ENCODE data around the gene GPM6B.
"Not testable (repeated sequence)": the region's sequence is repeated elsewhere in the genome, so short reads cannot be mapped to it uniquely, and the experiment has no call there.

GPM6B gene

DNA sequence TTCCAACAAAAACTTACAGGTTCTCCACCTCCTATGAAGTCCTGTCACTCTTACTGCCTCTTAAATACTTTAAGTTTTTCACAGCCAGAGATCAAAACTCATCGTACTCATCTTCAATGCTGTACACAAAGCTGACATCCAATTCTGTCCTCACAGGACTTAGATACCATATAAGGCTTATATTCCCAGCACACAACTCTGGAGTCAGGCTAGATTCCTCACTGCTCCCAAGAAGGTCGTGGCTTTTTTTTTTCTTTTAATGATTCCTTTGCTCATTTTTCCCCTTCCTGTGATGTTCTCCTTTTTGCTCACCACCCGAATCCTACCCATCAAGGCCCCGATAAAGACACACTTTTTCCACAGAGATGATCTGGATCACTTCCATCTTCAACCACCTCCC is 83.4 kb downstream of the GPM6B start:
- peak overlapping the region; percentile 97 for H3K4me3 ChIP-seq (ENCODE audit: low read depth, low read length)
- TF ChIP-seq, protein P1, sequence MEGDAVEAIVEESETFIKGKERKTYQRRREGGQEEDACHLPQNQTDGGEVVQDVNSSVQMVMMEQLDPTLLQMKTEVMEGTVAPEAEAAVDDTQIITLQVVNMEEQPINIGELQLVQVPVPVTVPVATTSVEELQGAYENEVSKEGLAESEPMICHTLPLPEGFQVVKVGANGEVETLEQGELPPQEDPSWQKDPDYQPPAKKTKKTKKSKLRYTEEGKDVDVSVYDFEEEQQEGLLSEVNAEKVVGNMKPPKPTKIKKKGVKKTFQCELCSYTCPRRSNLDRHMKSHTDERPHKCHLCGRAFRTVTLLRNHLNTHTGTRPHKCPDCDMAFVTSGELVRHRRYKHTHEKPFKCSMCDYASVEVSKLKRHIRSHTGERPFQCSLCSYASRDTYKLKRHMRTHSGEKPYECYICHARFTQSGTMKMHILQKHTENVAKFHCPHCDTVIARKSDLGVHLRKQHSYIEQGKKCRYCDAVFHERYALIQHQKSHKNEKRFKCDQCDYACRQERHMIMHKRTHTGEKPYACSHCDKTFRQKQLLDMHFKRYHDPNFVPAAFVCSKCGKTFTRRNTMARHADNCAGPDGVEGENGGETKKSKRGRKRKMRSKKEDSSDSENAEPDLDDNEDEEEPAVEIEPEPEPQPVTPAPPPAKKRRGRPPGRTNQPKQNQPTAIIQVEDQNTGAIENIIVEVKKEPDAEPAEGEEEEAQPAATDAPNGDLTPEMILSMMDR (IDR thresholded peaks at IDR 0.05; ENCODE audit: low read depth, low read length) = no peak
- TF ChIP-seq MYC (IDR thresholded peaks at IDR 0.05; ENCODE audit: low read depth, low read length) = no peak
- TF ChIP-seq, protein P2, sequence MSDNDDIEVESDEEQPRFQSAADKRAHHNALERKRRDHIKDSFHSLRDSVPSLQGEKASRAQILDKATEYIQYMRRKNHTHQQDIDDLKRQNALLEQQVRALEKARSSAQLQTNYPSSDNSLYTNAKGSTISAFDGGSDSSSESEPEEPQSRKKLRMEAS (IDR thresholded peaks at IDR 0.05; ENCODE audit: low read depth, low read length) = no peak
- no peak for TF ChIP-seq POLR2A (IDR thresholded peaks at IDR 0.05; ENCODE audit: extremely low read depth, insufficient read length)
- no peak for DNase-seq (ENCODE audit: low read depth)

DNA sequence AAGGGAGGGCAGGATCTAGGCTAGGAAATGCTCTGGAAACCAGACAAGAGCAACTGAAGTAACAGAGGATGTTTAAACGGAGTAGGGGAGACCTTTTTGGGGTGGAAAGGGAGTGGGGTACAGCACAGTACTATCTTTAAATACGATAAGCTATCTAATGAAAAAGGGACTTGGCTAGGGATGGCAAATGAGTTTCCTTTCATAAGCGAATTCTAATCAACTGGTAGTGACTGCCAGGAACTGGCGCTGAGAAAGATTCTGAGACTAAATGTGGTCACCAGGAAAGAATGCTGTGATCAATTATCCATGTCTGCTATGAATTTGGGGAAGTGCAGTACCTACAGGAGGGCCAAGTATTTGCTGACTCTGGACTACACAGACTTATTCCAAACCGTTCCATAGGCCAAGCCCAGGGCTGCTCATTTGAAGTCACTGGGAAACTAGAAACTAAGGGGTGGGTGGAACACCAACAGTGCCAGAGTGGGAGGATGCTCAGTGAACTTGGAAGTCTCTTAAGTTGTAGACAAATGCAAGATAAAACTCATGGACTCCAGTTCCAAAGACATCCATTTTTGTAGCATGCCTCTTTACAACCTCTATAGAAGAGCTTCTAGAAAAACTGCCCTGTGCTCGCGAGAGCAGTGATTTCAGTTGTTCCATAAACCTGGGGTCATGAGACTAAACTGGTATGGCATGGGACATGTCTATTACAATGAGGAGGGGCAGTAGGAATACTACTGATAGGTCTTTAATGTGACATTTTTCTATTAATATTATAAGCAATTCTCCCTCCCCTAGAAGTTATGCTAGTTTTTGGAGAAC is 84.4 kb downstream of the GPM6B start:
- no peak for DNase-seq (ENCODE audit: low read depth)
- TF ChIP-seq POLR2A (IDR thresholded peaks at IDR 0.05; ENCODE audit: extremely low read depth, insufficient read length) (no peak), MYC (IDR thresholded peaks at IDR 0.05; ENCODE audit: low read depth, low read length) (no peak)
- TF ChIP-seq, protein P1 (IDR thresholded peaks at IDR 0.05; ENCODE audit: low read depth, low read length) = no peak
- TF ChIP-seq, protein P2 (IDR thresholded peaks at IDR 0.05; ENCODE audit: low read depth, low read length) = no peak
- peak overlapping the region; percentile 97 for H3K4me3 ChIP-seq (ENCODE audit: low read depth, low read length)

DNA sequence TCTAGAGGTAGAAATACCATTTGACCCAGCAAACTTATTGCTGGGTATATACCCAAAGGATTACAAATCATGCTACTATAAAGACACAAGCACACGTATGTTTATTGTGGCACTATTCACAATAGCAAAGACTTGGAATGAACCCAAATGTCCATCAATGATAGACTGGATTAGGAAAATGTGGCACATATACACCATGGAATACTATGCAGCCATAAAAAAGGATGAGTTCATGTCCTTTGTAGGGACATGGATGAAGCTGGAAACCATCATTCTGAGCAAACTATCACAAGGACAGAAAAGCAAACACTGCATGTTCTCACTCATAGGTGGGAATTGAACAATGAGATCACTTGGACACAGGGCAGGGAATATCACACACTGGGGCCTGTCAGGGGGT is 86.4 kb downstream of the GPM6B start:
- not testable (repeated sequence) for H3K4me3 ChIP-seq (ENCODE audit: low read depth, low read length); DNase-seq (ENCODE audit: low read depth)

DNA sequence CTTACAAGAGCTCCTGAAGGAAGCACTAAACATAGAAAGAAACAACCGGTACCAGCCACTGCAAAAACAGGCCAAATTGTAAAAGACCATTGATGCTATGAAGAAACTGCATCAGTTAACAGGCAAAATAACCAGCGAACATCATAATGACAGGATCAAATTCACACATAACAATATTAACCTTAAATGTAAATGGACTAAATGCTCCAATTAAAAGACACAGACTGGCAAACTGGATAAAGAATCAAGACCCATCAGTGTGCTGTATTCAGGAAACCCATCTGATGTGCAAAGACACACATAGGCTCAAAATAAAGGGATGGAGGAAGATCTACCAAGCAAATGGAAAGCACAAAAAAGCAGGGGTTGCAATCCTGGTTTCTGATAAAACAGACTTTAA is 90.3 kb downstream of the GPM6B start:
- H3K4me3 ChIP-seq (ENCODE audit: low read depth, low read length); DNase-seq (ENCODE audit: low read depth): not testable (repeated sequence)

DNA sequence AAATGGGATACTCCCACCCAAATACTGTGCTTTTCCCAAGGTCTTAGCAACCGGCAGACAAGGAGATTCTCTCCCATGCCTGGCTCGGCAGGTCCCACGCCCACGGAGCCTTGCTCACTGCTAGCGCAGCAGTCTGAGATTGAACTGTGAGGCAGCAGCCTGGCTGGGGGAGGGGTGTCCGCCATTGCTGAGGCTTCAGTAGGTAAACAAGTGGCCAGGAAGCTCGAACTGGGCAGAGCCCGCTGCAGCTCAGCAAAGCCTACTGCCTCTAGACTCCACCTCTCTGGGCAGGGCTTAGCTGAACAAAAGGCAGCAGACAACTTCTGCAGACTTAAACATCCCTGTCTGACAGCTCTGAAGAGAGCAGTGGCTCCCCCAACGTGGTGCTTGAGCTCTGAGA is 92.0 kb downstream of the GPM6B start:
- not testable (repeated sequence) for H3K4me3 ChIP-seq (ENCODE audit: low read depth, low read length); DNase-seq (ENCODE audit: low read depth)

DNA sequence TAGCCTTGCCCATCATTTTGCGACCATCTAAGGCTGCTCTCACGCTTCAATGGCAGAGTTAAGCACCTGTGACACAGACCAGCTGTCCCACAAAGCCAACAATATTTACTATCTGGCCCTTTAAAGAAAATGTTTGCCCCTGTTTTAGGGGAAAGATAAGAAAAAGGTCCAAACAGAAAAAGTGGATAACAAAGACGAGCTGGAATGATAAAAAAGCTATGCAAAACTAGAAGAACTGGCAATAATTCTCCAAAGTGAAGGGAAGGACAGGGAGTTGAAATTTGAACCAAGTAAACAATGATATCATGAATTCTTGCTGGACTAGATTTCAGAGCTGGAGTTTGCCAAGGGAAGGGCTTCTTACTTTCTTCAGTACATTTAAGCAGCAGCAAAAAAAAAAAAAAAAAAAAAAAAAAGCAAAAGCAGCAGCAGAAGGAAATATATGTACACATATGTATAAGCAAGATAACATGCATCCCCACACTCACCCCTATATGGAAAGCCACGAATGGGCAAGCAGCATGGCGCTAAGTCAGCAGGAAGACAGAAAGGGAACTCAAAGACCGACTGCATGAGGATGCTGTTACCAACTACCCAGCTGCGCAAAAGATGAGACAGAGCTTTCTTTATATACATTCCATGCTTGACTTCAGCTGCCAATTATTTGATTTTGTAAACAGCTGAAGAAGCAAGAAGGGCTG is 94.9 kb downstream of the GPM6B start:
- DNase-seq (ENCODE audit: low read depth) = no peak
- TF ChIP-seq, protein P1 (IDR thresholded peaks at IDR 0.05; ENCODE audit: low read depth, low read length) = no peak
- TF ChIP-seq POLR2A (IDR thresholded peaks at IDR 0.05; ENCODE audit: extremely low read depth, insufficient read length) (no peak), MYC (IDR thresholded peaks at IDR 0.05; ENCODE audit: low read depth, low read length) (no peak)
- TF ChIP-seq, protein P2 (IDR thresholded peaks at IDR 0.05; ENCODE audit: low read depth, low read length) = no peak

DNA sequence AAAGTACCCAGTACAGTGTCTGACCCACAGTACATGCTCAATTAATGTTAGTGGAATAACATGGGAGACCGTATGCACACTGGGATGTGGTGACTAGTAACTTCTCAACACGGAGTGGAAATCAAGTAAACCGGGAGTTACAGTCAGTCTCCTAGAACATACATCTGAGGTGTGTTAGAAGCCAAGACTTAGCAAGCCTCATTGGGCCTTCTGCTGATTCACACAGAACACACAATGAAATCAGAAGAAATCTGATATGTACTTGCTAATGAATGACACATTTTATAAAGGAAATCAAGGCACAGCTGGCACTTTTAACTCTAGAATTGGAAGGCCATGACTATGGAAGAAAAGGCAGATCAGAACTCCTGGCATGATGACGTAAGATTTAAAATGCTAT is 95.5 kb downstream of the GPM6B start:
- H3K4me3 ChIP-seq (ENCODE audit: low read depth, low read length) = no peak overlapping the region
- DNase-seq (ENCODE audit: low read depth) = no peak
- TF ChIP-seq MYC (IDR thresholded peaks at IDR 0.05; ENCODE audit: low read depth, low read length) (no peak), POLR2A (IDR thresholded peaks at IDR 0.05; ENCODE audit: extremely low read depth, insufficient read length) (no peak)
- TF ChIP-seq, protein P1 (IDR thresholded peaks at IDR 0.05; ENCODE audit: low read depth, low read length) = no peak
- TF ChIP-seq, protein P2 (IDR thresholded peaks at IDR 0.05; ENCODE audit: low read depth, low read length) = no peak

More for the DNA sequence above, 94.9 kb downstream of the GPM6B start:
- H3K4me3 ChIP-seq (ENCODE audit: low read depth, low read length) = no peak overlapping the region

Measured in NB4 (cell line).